OCI-LY7 (cell line): ENCODE measurements around the gene LRRTM3. TPM values are rescaled to one million over a fixed set of nuclear protein-coding genes. Genes with fewer than 3 reads are reported as not detected.

ENCODE experiments used
- BruUV-seq: library from RNA; stranded (reverse); fragments of 400-500 nt; replicated peaks from 2 replicates; lab custom pipeline; 2021; lab: Mats Ljungman, UMichigan
- CTCF ChIA-PET: fragments of 300-600 bp; sonication (Branson Sonifier 250); formaldehyde crosslinking; loops from one replicate; lab custom pipeline; 2022; ENCODE audit warnings: antibody characterized with exemption; ENCODE audit not compliant: unreplicated experiment; lab: Charles Lee
- POLR2A ChIA-PET: fragments of 300-600 bp; sonication (Branson Sonifier 250); formaldehyde crosslinking; loops from one replicate; lab custom pipeline; 2022; ENCODE audit warnings: antibody characterized with exemption; lab: Charles Lee
- DNase-seq: peaks from one replicate; pipeline ENCODE4 v3.0.0-alpha.2; 2015; ENCODE audit warnings: low spot score
- H2AFZ ChIP-seq: fragments of 200-600 bp; sonication (generic), shearing (Covaris generic); 2 replicates; pipeline ENCODE4 v1.6.1; 2014; ENCODE audit warnings: mild to moderate bottlenecking, antibody characterized with exemption, low read length, moderate library complexity
- H3K27ac ChIP-seq: fragments of 200-600 bp; sonication (generic); 2 replicates; pipeline ENCODE4 v1.5.1; 2014; ENCODE audit warnings: mixed run types, low read depth, mild to moderate bottlenecking, moderate library complexity, low read length, inconsistent platforms; ENCODE audit not compliant: poor library complexity, severe bottlenecking
- H3K36me3 ChIP-seq: fragments of 200-600 bp; sonication (generic); 2 replicates; pipeline ENCODE4 v1.6.1; 2014; ENCODE audit warnings: mild to moderate bottlenecking, antibody characterized with exemption, low read length, moderate library complexity, mixed read lengths; ENCODE audit not compliant: insufficient read depth
- H3K4me1 ChIP-seq: fragments of 200-600 bp; sonication (generic); 2 replicates; pipeline ENCODE4 v1.5.1; 2014; ENCODE audit warnings: mild to moderate bottlenecking, low read length; ENCODE audit not compliant: insufficient read depth, poor library complexity, severe bottlenecking
- H3K4me2 ChIP-seq: fragments of 200-600 bp; sonication (generic); 2 replicates; pipeline ENCODE4 v1.6.1; 2014; ENCODE audit warnings: mild to moderate bottlenecking, low read length
- H3K4me3 ChIP-seq: fragments of 200-600 bp; sonication (generic); 2 replicates; pipeline ENCODE4 v1.5.1; 2014; ENCODE audit warnings: mild to moderate bottlenecking, low read depth, low read length; ENCODE audit not compliant: poor library complexity, severe bottlenecking
- H3K79me2 ChIP-seq: fragments of 200-600 bp; sonication (generic); 2 replicates; pipeline ENCODE4 v1.6.1; 2016; ENCODE audit warnings: low read depth, mild to moderate bottlenecking, low read length, moderate library complexity, mixed read lengths; ENCODE audit not compliant: insufficient read depth
- H3K9me2 ChIP-seq: fragments of 200-600 bp; sonication (generic); 2 replicates; pipeline ENCODE4 v1.6.1; 2016; ENCODE audit warnings: mild to moderate bottlenecking, low read length, mixed read lengths; ENCODE audit not compliant: insufficient read depth
- H3K9me3 ChIP-seq: fragments of 200-600 bp; sonication (generic); 2 replicates; pipeline ENCODE4 v1.6.1; 2014; ENCODE audit warnings: mild to moderate bottlenecking, mixed run types, low read length, mixed read lengths
- H4K20me1 ChIP-seq: fragments of 200-600 bp; sonication (generic); 2 replicates; pipeline ENCODE4 v1.6.1; 2014; ENCODE audit warnings: mild to moderate bottlenecking, antibody characterized with exemption, low read length, moderate library complexity, mixed read lengths; ENCODE audit not compliant: insufficient read depth
- CTCF ChIP-seq: fragments of 200-600 bp; sonication (generic); conservative IDR thresholded peaks from 2 replicates; pipeline ENCODE4 v1.5.1; 2014; ENCODE audit warnings: mild to moderate bottlenecking, antibody characterized with exemption, low read length, moderate library complexity, mixed read lengths
- EZH2phosphoT487 ChIP-seq: fragments of 200-600 bp; sonication (generic); IDR thresholded peaks from 2 replicates; pipeline ENCODE4 v1.6.1; 2018; ENCODE audit warnings: low read depth, borderline replicate concordance, mild to moderate bottlenecking, mixed run types, antibody characterized with exemption, low read length, moderate library complexity, mixed read lengths
- intact Hi-C: fragments of 100-400 bp; cut with micrococcal nuclease; formaldehyde crosslinking; loops from one replicate; pipeline ENCODE4 v1.10.0; 2022; ENCODE audit not compliant: unreplicated experiment
- total RNA-seq, 2 experiments: library from RNA; depleted of rRNA in 1 of 2; stranded (reverse); fragments of >200 nt in 1 of 2; shearing (Covaris generic) in 1 of 2; gene quantifications; 2 replicates each; pipeline ENCODE4 v1.2.3, GENCODE V29; 2014 to 2022

LRRTM3 gene
- total RNA-seq, 2 experiments from 2014 or later = not detected

GRCh38 chr10:67098461-67098860 lies 172.6 kb downstream of the LRRTM3 start:
- no peaks in the 10 kb centered on the region for H3K4me1 ChIP-seq
- no peak for TF ChIP-seq CTCF
- TF ChIP-seq EZH2phosphoT487 = no peak
- H4K20me1 ChIP-seq = no peaks in the 10 kb centered on the region
- H3K9me3 ChIP-seq = no peaks in the 10 kb centered on the region
- no peak overlapping the region for H2AFZ ChIP-seq
- H3K4me3 ChIP-seq = no peak overlapping the region
- POLR2A ChIA-PET = no interaction called here
- BruUV-seq = no TSS peak
- H3K36me3 ChIP-seq = no peaks in the 10 kb centered on the region
- H3K79me2 ChIP-seq = no peaks in the 10 kb centered on the region
- no peaks in the 10 kb centered on the region for H3K9me2 ChIP-seq
- no peak overlapping the region for H3K4me2 ChIP-seq
- DNase-seq = no peak
- CTCF ChIA-PET = no interaction called here
- intact Hi-C loops = no loop called here
- no peak overlapping the region for H3K27ac ChIP-seq

GRCh38 chr10:67100951-67101350 lies 175.1 kb downstream of the LRRTM3 start:
- H3K9me3 ChIP-seq = no peaks in the 10 kb centered on the region
- H3K4me2 ChIP-seq = no peak overlapping the region
- intact Hi-C loops = no loop called here
- H3K27ac ChIP-seq = no peak overlapping the region
- TF ChIP-seq CTCF (no peak), EZH2phosphoT487 (no peak)
- H3K4me1 ChIP-seq = no peaks in the 10 kb centered on the region
- H2AFZ ChIP-seq = no peak overlapping the region
- no peaks in the 10 kb centered on the region for H3K36me3 ChIP-seq
- ChIA-PET POLR2A (interaction anchor here (0.6 to 0.7 kb wide), 2 partner anchors 11 to 75 kb away, joined by 3 read pairs; no protein-coding TSS in a partner anchor), CTCF (no interaction called here)
- no TSS peak for BruUV-seq
- no peak for DNase-seq
- no peaks in the 10 kb centered on the region for H3K9me2 ChIP-seq
- no peak overlapping the region for H3K4me3 ChIP-seq
- H3K79me2 ChIP-seq = no peaks in the 10 kb centered on the region
- H4K20me1 ChIP-seq = no peaks in the 10 kb centered on the region

- H3K4me3 ChIP-seq = no peak overlapping the region
- no peak for TF ChIP-seq EZH2phosphoT487
- TF ChIP-seq CTCF = no peak
- ChIA-PET CTCF (no interaction called here), POLR2A (no interaction called here)
- BruUV-seq = no TSS peak
- H2AFZ ChIP-seq = no peak overlapping the region
- no peaks in the 10 kb centered on the region for H3K4me1 ChIP-seq
- no peak overlapping the region for H3K4me2 ChIP-seq
- no peaks in the 10 kb centered on the region for H3K79me2 ChIP-seq
- H3K36me3 ChIP-seq = no peaks in the 10 kb centered on the region
- no peaks in the 10 kb centered on the region for H3K9me2 ChIP-seq
- no peaks in the 10 kb centered on the region for H4K20me1 ChIP-seq
- no peaks in the 10 kb centered on the region for H3K9me3 ChIP-seq
- no peak for DNase-seq
- H3K27ac ChIP-seq = no peak overlapping the region
- intact Hi-C loops = no loop called here
Measured at GRCh38 chr10:67107670-67108069, 181.8 kb downstream of the LRRTM3 start.
